HG03025 (cell line): Measurements from ENCODE around the gene BIRC7.
"Not testable (repeated sequence)": the region's sequence is repeated elsewhere in the genome, so short reads cannot be mapped to it uniquely, and the experiment has no call there.

Source experiments
- ATAC-seq: cut with Tn5 transposase; IDR thresholded peaks from one replicate; pipeline ENCODE4 v1.9.1; 2021; ENCODE audit warnings: mild to moderate bottlenecking, moderate library complexity; ENCODE audit not compliant: unreplicated experiment, low FRiP score

The BIRC7 gene

DNA sequence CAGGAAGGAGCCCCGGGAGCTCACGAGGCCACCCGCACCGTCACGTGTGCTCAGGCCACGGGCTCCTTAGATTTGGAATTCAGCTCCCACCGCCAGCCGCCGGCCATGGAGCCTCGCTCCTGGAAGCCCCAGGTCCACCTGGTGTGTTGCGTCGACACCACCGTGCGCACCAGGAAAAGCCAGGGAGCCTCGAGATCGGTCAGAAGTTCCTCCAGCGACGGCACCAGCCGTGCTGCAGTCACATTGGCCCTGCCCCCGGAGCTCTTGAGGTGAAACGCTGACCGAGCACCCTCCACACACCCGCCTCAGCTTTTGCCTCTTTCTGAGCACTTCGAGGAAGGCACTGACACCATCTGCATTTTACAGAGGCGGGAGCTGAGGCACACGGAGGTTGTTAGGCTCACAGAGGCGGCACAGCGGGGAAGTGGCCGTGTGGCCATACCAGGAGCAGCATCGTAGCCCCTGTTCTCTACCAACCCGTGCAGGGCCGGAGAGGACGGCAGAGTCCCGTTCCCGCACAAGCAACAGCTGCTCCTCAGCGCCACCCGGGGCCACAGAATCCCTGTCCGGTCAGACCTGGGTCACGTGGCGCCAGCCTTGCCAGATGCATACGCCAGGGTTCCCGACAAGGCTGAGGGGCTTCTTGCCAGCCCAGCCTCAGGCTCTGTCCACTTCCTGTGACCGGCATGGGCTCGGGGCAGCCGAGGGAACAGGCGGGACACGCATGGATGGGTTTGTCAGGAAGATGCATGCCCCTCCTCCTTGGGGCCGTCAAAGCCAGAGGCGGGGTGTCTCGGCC is 11.0 kb downstream of the BIRC7 start:
- no peak for ATAC-seq

DNA sequence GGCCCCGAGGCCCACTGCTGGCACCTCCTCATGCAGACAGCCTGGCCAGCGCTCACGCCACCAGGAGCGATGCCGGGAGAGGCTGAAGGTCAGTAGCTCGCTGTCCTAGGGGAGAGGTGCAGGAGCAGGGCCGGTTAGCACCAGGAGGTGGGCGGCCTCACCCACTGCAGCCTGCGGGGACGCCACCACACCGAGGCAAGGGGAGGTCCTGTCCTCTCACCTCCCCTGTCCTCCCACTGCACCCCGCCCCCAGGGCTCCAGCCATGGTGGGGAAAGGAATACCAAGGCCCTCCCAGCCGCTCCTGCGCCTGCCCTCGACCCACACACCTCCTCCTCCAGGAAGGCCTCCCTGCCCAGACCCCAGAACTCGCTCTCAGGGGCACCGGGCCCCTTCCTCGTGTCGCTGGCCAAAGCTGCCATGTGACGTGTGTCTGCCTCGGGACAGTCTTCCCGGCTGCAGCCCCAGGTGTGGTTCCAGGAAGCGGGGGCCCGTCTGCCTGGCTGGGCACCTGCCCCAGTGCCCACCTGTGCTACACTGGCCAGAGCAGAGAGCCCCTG is 12.0 kb downstream of the BIRC7 start:
- ATAC-seq = no peak

DNA sequence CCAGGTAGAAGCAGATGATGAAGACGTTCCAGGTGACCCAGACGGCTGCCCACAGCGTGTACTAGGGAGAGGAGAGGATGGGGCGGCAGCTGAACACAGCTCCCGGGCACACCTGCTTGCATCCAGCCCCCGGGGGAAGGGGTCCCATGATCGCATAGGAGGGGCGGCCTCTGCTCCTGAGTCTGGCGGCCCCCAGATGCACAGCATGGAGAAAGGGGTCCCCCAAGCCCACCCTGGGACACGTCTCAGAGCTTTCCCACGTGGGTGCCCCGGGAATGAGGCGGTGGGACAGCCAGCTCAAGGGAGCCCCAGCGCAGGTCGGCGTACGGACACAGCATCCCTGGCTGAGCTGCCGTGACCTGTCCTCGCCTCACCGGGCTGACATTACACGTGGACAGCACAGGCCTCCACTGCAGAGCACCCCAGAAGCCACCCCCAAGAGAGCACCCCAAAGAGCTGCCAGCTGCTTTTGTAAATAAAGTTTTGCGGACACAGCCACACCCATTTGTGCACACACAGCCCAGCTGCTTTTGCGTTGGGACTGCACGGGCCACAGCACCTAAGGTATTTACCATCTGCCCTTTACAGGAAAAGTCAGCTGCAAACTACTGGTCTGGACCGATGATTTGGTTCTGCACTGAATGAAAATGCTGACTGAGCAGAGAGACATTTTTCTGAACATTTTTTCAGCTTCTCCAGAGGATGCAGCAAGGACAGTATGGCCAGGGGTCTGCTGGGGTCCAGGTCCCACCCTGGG is 13.3 kb downstream of the BIRC7 start:
- no peak for ATAC-seq

DNA sequence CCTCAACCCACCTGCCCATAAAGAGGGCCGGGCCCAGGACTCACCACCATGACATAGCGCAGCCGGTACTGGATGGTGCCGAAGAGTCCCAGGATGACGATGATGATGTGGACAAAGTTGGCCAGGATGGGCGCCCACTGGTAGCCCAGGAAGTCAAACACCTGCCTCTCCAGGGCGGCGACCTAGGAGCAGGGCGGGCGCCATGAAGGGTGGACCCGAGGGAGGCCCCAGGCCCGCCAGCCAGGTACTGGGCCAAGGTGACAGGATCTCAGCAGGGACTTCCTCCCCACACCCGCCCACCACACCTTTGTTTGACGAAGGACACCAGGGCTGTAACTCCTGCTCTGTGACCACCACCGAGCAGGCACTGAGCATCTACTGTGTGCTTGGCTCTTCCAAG is 14.2 kb downstream of the BIRC7 start:
- ATAC-seq = no peak

DNA sequence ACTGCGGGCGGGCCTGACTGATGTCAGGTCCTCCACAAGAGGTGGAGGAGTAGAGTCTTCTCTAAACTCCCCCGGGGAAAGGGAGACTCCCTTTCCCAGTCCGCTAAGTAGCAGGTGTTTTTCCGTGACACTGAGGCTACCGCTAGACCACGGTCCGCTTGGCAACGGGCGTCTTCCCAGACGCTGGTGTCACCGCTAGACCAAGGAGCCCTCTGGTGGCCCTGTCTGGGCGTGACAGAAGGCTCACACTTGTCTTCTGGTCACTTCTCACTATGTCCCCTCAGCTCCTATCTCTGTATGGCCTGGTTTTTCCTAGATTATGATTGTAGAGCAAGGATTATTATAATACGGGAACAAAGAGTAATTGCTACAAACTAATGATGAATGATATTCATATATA is 15.6 kb downstream of the BIRC7 start:
- ATAC-seq = not testable (repeated sequence)

GRCh38 chr20:63252284-63252711 is 16.6 kb downstream of the BIRC7 start:
- no peak for ATAC-seq

- no peak for ATAC-seq
Measured at GRCh38 chr20:63253065-63253437, 17.3 kb downstream of the BIRC7 start.

DNA sequence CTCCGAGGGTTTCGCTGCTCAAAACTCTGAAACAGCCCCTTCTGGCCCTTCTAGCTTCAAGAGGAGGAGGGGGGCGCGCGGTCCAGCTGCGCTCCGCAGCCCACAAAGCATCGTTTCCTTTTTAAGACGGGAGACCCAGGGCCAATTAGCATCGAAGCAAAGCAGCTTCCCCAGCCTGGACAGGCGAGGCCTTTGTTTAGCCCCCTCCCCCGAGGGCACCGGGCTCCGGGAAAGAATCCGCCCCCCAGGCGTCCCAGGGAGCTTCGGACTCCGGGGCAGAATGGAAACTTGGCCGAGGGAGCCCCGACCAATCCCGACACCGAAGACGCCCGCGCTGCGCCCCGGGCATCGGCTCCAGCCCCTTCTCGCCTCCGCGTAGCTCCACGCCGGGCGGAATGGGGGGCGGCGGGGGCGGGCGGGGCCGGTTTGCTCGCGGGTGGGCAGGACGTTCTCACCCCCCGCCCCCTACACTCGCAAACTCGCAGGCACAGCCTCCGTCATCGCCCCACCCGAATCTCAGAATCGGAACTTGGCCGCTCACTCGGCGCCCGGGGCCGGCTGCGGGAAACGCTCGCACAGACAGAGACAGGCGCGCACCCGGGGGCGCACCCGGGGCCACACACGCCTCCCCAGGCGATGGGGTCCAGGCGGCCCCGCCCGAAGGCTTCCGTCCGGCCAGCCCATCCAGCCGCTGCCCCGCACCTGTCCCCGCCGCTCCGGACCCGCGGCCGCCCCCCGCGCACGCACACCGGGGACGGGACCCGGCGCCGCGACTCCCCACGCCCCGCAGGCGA is 17.9 kb downstream of the BIRC7 start:
- ATAC-seq = no peak

DNA sequence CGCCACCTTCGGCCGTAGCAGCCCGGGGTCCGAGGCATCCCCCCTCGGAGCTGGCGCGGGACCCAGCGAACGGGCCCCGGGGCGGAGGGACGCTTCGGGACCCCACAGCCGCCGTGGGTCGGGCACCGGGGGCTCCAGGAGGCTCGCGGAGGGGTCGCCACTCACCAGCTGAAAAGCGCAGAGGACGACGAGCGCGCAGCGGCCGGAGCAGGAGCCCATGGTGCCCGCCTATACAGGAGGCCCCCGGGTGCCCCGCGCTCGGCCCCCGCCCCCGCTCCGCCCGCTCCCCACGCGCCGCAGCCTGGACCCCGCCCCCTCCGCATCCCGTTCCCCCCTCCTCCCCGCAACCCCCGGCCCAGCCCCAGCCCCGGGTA is 18.5 kb downstream of the BIRC7 start, which contains the start of gene NKAIN4:
Gene NKAIN4, minus strand, starts transcription at position 232 of the 374 bp plus-strand sequence. Its CDS starts 13 bp downstream, at position 219.
- no peak for ATAC-seq

- ATAC-seq = no peak
Measured at GRCh38 chr20:63254606-63255384, 19.1 kb downstream of the BIRC7 start.

DNA sequence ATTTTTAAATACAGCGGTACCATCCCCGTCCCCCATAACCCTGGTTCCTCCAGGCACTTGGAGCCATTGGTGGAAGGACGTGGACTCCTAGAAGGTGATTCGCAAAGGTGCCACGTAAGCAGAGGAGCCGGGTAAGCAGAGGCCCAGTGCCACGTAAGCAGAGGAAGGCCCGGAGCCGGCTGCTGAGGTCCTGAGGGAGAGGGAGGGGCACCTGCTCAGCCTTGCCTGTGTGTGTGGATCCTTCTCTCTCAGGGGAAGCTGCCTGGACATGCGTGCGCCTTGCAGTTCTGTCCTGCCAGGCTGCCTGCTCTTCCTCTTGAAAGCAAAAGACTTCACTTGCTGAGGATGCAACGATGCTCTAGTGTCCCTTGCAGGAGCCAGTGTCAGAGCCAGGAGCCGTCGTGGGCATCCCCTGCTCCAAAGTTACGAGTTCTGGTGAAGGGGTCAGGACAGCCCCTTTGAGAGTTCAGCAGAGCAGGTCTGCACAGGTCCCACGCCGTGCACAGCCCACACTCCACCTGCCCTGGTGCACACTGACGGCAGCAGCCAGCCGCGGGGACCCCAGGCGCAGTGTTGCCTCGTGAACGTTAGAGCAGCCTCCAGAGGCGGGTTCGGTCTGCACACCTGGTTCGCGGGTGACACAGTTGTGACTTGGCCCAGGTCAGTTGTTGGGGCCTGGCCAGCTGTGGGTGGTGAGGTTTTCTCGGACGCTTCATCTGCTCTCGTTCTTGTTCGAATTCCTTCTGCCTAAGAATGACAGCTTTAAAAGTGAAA is 20.4 kb downstream of the BIRC7 start:
- ATAC-seq = no peak

GRCh38 chr20:63256954-63257353 is 21.2 kb downstream of the BIRC7 start:
- no peak for ATAC-seq

GRCh38 chr20:63257629-63258028 is 21.9 kb downstream of the BIRC7 start:
- no peak for ATAC-seq

GRCh38 chr20:63258781-63259180 is 23.1 kb downstream of the BIRC7 start:
- no peak for ATAC-seq

GRCh38 chr20:63259734-63260460 is 24.2 kb downstream of the BIRC7 start:
- ATAC-seq = no peak

DNA sequence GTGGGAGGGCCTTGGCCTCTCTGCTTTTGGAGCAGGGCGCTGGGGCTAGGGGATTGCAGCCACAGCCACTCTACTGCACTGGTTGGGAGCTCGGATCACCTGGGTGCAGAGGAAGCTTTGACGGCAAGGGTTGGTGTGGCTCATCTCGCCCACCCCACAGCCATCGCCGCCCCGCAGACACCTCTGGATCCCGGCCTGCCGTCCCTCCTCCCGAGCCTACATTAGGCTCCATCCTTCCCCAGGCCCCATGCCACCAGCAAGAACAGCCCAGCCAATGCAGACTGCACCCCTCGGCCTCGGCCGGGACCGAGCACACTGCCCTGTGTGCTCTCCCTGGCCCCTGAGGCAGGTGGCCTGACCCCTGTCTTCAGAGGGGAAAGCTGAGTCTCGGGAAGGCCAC is 24.8 kb downstream of the BIRC7 start:
- no peak for ATAC-seq

GRCh38 chr20:63261060-63261794 is 25.5 kb downstream of the BIRC7 start:
- no peak for ATAC-seq
